Renal pelvis (tissue), 4 donors: ENCODE measurements around the gene SH3RF3. TPM values are rescaled to one million over a fixed set of nuclear protein-coding genes. Genes with fewer than 3 reads are reported as not detected.

ENCODE experiments used
- DNase-seq: peaks from one replicate; pipeline ENCODE4 v3.0.0-alpha.2; 2013
- polyA plus RNA-seq, 3 donors: library from polyadenylated mRNA; unstranded; fragments of 120-200 nt; gene quantifications; one replicate each; pipeline ENCODE4 v1.2.1, GENCODE V29; 2013; ENCODE audit not compliant: insufficient read length in 3 of 3

The SH3RF3 gene
- polyA plus RNA-seq, 3 donors, result 3.8 to 5.6 (median 5.6) TPM

DNA sequence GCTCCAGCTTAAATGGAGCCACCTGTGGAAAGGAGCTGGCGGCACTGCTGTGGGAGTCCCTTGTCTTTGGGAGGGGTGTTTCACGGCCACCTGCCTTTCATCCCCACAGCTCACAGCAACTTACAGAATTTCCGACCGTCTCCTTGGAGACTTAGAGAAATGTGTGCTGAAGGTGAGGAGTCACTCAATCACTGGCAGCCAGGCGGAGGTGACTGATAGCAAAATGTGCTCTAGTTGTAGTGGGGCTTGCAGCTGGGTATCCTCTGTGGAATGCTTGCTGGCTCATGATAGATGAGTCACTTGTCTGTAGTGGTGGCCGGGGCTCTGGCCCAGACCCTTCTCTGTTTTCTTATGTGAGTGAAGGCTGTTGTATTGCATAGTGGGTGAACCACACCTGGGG, 110.7 kb downstream of the SH3RF3 start:
- no peak for DNase-seq

DNA sequence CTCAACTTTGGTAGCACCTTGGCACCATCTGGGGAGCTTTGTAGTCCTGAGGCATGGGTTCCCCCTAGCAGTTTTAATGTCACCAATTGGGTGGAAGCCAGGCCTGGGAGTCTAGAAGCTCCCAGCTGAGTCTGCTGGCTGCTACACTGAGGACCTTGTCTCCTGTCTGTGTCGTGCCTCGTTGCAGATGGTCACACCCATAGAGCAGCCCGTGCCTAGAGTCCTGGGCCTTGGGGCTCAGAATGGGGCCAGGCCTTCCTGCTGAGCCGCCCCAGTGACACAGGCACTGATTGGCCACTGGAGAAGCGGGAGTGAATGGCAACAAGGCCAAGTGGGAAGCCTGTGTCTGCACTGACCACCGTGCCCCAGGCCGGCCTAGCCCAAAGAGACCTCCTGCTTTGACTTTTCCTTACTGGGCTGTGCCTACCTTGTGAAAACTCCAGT, 113.2 kb downstream of the SH3RF3 start:
- DNase-seq, result no peak

GRCh38 chr2:109242654-109243331, 113.8 kb downstream of the SH3RF3 start:
- no peak for DNase-seq

DNA sequence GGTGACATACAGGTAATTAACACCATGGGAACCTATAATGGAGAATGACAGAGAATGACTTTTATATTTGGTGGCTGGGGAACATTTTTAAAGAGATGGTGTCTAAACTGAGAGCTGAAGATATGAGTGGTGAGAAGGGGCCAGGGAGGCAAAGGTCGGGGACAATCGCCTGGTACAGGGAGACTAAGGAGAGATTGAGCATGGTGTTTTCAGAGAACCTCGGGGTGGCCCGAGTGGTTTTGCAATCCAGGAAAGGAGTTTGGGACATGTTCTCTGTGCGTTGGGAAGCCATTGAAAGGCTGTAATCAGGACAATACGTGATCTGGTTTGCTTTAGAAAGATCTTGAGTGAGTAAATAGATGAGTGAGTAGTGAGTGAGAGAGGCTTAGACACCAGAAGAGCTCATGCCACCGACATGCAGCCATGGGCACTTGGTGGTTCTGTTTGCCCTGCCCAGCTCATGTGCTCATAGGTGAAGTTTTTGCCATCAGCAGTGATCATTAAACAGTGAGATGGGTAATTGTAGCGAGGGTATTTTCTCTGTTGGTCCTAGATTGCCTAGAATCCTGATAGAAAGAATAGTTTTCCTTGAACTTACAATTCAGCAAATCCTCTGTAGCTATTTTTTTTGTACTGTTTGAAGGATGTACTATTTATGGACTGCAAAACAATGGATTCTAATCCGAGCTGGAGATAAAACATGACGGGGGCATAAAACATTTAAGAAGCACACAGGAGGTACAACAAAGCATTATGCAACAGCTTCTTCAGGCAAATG, 114.7 kb downstream of the SH3RF3 start:
- DNase-seq, result no peak

- no peak for DNase-seq
These were observed 115.2 kb downstream of the SH3RF3 start for GRCh38 chr2:109244304-109244582.

DNA sequence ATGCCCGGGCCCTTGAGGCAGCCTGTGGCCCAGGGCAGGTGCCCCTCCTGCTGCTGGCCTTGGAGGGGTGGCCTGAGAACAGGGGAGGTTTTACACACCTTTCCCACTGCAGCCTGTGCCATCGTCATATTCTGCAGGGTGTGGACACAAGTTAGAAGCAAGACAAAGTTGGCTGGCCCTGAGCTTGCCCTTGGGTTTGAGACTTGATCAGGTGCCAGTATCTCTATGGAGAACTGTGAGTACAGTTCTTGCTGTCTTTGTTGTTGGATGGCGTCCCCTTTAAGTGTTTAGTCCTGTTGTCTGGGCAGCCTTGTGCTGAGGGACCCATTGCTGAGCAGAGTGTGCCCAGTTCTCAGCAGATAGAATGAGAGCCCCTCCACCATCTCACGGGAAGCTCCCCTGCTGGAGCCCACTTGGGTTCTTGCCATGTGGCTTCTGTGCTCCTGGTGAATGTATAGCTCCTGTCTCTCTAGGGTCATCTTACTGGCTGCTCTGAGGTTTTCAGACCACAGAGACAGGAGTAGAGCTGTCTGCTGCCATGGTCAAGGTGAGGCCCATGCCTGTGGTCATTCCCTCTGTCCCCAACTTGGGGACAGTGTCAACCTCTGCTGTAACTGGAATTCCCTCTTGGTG, 115.9 kb downstream of the SH3RF3 start:
- no peak for DNase-seq

DNA sequence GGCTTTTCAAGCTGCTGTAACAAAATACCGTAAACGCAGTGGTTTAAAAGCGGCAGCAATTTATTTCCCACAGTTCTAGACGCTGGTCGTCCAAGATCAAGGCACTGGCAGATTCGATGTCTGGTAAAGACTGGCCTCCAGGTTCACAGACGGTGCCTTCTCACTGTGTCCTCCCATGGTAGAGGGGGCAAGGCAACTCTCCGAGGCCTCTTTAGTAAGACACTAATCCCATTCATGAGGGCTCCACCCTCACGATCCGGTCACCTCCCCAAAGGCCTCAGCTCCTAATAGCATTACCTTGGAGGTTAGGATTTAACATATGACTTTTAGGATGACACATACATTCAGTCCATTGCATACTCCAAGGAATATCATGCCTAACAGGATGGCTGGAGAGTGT, 117.2 kb downstream of the SH3RF3 start:
- no peak for DNase-seq

GRCh38 chr2:109246616-109247015, 117.6 kb downstream of the SH3RF3 start:
- no peak for DNase-seq

- no peak for DNase-seq
These were observed 118.3 kb downstream of the SH3RF3 start for GRCh38 chr2:109247340-109247739.

DNA sequence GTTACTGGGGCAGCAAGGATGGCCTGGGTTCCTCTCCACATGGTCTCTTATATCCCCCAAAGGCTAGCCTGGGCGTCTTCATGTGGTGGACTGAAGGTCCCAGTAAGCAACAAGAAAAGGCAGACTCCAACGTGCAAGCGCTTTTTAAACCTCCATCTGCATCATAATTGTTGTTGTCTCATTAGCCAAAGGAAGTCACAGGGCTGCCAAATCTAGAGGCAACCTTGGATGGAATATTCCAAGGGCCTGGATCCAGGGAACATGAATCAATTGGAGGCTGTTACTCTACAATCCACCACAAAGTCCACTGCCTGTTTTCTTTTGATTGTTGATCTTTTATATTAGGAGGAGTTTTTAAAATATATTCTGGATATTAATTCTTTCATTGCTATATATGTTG, 118.8 kb downstream of the SH3RF3 start:
- no peak for DNase-seq

DNA sequence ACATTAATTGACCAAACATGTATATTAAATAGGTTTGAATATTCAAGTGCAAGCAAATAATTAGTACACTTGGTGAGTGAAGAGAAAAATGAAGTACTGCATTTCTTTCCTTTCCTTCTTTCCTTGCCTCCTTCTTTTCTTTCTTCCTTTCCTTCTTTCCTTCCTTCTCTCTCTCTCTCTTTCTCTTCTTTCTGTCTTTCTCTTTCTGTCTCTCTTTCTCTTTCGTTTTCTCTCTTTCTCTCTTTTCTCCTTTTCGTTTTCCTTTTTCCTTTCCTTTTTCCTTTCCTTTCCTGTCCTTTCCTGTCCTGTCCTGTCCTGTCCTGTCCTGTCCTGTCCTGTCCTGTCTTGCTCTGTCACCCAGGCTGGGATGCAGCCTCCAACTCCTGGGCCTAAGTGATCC, 119.6 kb downstream of the SH3RF3 start:
- no peak for DNase-seq

DNA sequence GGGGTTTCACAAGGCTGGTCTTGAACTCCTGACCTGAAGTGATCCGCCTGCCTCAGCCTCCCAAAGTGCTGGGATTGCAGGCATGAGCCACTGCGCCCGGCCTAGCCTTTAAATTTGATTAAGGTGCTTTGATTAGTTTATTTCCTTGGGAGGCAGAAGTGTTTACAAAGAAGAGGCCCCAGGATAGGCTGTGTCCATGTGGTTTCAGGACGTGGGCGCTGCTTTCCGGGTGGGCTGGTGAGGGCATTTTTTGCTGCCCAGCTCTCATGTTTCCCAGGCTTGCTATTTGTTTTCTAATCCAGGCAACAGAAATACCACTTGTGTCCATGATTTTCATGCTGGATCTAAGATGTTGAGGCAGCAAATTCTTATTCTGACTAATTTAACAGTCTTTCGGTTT, 124.2 kb downstream of the SH3RF3 start:
- no peak for DNase-seq

GRCh38 chr2:109254174-109254904, 125.3 kb downstream of the SH3RF3 start:
- no peak for DNase-seq

DNA sequence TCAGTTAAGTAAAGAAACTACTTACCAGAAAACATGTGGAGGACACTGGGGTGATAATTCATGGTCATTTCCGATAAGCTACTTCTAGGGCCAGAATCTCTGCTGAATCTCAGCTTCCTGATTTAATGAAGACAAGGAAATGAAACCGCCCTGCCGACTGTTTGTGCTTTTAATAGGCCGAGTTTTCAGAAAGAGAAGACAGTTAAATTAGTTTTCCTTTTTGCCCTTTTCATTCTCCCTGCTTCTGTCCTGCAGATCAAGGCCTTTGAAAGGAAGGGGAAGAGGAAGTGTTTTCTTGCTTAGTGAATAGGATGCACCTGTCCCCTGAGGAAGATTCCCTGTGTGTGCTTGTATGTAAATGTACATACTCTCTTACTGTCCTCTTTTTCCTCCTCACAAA, 126.6 kb downstream of the SH3RF3 start:
- DNase-seq, result no peak

GRCh38 chr2:109256111-109256510, 127.1 kb downstream of the SH3RF3 start:
- no peak for DNase-seq

DNA sequence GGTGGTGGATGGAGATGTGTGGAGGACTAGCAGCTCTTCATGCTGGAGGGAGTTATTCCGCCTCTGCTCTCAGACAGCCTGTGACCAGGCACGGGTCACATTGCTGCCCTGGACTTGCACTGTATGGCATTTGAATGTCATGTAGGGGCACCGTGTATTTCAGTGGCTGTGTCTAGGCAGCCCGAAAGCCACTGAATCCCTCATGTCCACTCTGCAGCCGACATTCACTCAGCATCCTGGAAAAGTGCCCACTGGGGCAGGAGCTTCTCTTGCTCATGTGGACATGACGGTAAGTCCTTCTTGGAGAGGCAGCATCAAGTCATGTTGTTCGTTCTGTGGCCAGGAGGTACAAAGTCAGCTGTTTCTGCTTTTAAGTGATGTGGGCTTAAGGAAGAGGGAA, 127.9 kb downstream of the SH3RF3 start:
- no peak for DNase-seq

- no peak for DNase-seq
These were observed 128.6 kb downstream of the SH3RF3 start for GRCh38 chr2:109257653-109258052.

GRCh38 chr2:109258376-109258775, 129.4 kb downstream of the SH3RF3 start:
- DNase-seq, result no peak

DNA sequence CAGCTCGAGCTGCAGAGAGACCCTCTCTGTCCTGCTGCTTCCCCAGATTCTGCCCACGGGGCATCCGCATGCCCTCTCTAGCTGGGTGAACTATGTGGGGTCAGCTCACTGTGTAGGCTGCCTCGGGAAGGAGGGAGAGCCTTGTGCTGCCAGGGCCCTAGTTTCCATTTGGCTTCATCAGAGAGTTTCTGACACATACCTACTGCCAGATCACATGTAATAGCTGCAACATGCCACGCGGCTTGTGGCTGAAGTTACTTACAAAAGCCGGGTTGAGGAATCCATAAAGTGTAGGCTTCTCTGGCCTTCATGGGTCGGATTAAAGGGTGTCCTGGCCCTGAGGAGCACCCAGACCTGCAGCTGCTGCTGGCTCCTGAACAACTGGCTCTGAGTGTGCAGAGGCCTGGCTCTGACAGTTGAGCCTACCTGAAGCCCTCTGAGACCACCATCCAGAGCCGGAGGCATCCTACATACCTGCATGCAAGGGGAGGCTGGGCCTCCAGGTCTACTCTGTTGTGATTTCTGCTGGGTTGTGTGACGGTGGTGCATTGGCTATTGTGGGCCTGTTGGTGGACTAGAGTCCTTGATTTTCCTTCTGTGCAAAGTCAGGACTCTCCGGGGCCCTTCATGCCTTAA, 130.0 kb downstream of the SH3RF3 start:
- no peak for DNase-seq

- DNase-seq, result no peak
These were observed 130.7 kb downstream of the SH3RF3 start for GRCh38 chr2:109259671-109260070.

- DNase-seq, result no peak
These were observed 131.3 kb downstream of the SH3RF3 start for GRCh38 chr2:109260116-109260855.
